Daoy (cell line): Measurements from ENCODE around the gene CBFA2T2. TPM values are rescaled to one million over a fixed set of nuclear protein-coding genes. Genes with fewer than 3 reads are reported as not detected.
"Not testable (repeated sequence)": the region's sequence is repeated elsewhere in the genome, so short reads cannot be mapped to it uniquely, and the experiment has no call there.

Experiments
- DNase-seq: peaks from one replicate; pipeline ENCODE4 v3.0.0-alpha.2; 2015; ENCODE audit warnings: low read depth
- total RNA-seq: library from RNA; depleted of rRNA; stranded (reverse); fragments of >200 nt; shearing (Covaris generic); gene quantifications from 2 replicates; pipeline ENCODE4 v1.2.3, GENCODE V29; 2014

The CBFA2T2 gene
- total RNA-seq, 1 experiment from 2014 or later, result 3.6 TPM

DNA sequence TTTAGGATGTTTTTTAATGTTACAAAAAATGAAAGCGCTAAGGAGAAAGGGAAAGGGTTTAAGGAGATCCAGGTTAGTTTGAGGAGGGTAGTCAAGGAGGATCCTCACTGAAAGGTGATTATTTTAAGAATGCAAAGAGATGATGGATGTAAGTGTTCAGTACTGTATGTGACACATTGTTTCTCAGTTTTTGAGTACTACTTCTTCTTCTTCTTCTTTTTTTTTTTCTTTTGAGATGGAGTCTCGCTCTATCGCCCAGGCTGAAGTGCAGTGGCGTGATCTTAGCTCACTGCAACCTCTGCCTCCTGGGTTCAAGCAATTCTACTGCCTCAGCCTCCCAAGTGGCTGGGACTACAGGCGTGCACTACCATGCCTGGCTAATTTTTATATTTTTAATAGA, 83.4 kb downstream of the CBFA2T2 start:
- not testable (repeated sequence) for DNase-seq

GRCh38 chr20:33575282-33575681, 85.4 kb downstream of the CBFA2T2 start:
- DNase-seq, result no peak

GRCh38 chr20:33576432-33577125, 86.7 kb downstream of the CBFA2T2 start:
- no peak for DNase-seq

DNA sequence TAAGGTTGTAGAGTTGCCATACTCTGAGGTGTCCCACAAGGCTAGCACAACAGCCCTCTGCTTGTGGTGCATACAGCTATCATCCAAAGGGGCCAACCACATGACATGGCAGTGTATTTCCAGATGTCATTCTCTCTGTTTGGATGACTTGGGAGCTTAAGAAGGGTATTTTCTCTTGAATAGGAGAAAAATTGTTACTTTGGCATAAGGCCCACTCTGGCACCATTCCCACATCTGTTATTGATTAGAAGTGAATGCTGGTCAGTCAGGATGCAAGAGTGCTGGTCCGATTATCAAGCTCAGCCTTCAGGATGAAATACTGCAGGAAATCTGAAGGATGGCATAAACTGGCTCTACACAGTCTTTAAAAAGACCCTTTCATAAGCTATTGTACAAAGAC, 88.6 kb downstream of the CBFA2T2 start:
- DNase-seq, result no peak

DNA sequence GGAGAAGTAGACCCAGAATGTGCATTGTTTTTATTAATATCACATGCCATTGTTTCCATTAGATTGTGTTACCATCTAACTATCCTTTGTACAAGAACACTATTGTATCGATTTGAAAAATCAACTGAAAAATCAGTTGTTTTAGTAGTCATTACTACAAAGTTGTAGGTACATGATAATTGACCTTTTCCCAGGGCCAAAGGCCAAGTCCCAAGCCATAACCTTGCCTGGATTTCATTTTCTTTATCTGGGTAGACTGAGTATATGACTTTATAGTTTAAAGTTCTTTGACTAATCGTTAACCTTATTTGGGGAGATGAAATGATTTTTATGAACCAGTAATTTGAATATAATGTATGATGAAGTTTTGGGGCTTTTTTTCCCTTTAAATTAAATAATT, 93.2 kb downstream of the CBFA2T2 start:
- no peak for DNase-seq

- DNase-seq, result peak; percentile 2
Measured at GRCh38 chr20:33584976-33585375, 95.1 kb downstream of the CBFA2T2 start.

DNA sequence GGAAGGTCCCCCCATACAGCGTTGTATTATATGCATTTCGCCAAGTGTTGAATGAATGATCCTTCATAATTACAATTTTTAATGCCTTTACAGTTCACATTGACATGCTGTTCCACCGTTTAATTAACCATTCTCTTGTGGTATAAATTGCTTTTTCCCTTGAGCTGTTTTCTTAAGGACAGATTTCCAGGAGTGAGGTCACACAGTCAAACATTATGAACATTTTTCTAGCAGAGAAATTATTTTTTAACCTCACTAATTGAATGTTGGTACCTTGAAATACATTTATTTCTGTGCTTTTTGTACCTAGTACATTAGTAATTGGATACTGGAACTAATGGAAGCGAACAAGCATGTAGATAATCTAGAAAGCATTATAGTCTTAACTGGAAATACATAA, 95.5 kb downstream of the CBFA2T2 start:
- no peak for DNase-seq

DNA sequence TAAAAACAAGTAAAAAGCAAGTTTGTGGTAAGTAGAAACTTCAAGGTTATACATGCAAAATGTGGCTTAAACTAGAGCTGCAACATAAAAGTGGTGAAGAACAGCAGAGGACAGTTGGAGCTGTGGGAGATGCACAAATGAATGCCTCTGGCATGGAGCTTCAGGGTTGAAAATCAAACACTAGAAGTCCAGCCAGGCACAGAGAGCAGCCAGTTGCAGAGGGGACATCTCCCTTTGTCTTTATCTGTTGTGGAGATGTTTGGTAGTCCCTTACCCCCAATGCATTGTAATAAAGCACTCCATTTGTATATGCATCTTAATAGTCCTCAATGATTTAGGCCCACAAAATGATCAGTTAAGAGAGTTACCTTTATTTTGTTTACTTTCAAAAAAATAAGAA, 99.2 kb downstream of the CBFA2T2 start:
- no peak for DNase-seq

- peak; percentile 23 for DNase-seq
Measured at GRCh38 chr20:33591901-33592300, 102.0 kb downstream of the CBFA2T2 start.

DNA sequence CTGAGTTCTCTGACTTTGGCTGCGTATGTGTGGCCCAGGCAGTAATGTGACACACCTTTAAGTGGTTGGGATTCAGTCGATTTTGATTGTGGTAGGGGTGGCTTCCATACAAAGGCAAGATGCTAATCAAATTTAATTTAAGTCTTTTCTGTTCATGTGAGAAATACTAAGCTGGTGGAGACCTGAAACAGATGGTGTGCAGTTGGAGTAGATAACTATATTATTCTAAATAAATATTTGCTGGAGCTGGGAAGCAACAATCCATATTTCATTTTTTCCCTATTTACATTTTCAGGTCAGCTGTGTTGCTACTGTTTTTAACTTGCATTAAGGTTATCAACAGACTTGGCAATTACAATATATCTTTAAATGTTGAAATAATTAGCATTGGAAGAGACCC, 104.8 kb downstream of the CBFA2T2 start:
- DNase-seq, result no peak

- no peak for DNase-seq
Measured at GRCh38 chr20:33600414-33600813, 110.5 kb downstream of the CBFA2T2 start.

- no peak for DNase-seq
Measured at GRCh38 chr20:33600981-33601380, 111.1 kb downstream of the CBFA2T2 start.

- no peak for DNase-seq
Measured at GRCh38 chr20:33601861-33602260, 112.0 kb downstream of the CBFA2T2 start.

DNA sequence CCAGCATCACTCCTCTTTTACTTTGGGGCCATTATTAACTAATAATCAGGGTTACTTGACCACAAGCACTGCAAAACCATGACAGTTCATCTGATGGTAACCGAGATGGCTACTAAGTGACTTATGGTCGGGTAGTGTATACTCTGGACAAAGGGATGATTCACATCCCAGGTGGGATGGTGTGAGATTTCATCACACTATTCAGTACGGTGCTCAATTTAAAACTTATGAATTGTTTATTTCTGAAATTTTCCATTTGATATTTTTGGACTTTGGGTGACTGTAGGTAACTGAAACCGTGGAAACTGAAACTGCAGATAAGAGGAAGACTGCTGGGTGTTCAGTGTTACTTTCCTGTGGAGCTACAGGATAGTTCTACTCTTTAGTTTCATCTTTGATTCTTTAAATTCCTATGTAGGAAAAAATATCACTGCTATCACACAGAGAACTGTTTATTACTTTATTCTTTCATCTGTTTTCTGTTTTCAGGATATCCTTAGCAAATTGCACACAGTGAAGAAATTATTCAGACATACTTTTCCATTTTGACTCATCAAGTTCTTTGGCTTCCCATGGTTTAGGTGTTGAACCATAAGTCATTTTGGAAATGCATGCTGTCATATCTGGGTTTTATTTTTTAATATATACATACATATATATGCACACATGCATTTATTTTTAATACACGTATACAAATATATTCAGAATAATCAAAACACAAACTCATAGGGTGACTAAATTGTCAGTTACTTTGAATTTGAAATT, 113.1 kb downstream of the CBFA2T2 start:
- DNase-seq, result no peak

DNA sequence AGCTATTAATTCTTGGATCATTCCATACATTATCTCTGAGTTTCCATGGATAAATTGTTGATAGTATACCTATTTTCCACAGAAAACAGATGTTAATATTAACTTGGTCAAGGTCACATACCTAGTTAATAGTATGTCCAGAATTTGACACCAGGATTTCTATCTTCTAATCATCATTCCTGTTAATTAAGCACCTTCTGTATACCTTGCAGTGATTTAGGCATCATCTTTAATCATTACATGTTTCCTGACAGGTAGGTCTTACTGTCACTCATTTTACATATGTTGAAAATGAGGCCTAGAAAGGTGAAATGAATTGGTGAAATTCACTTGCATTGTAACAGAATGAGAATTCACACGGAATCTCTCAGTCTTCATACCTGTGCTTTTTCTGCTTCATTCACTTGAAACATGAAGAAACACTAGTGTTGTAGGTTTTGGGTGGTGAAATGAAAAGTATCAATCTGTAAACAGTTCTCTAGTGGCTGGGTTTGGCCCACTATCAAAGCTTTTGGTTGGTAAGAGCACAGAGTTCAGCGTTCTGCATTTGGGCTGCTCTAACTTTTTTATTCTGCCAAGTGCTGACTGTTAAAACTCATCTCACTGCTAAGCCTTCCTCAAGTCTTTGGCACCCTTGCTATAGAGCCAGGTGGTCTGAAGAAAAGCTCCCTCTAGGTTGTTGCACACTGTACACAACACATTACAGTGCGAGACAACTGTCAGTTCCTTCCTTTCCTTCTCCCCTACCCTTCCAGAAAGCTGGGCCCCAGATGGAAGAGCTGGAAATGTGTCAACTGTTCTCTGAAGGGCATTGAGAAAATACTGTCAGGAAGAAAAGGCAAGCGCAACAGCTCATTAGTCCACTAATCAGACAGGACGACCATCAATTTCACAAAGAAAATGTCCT, 114.4 kb downstream of the CBFA2T2 start:
- DNase-seq, result no peak

DNA sequence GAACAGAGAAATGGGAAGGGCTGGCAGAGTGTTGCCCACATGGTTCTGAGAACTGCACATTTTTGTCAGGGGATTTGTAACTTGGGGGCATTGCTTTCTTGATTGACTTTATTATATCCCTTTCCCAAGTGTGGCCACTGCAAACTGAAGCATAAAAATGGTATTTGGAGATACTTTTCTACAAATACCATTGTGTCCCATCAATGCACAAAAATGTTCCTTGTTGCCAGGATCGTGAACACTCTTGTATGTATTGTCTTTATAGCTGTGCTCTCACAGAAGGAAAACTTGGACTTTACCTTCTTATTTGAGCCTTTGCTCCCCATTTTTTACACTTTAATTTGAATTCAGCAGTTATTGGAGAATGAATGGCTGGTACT, 115.1 kb downstream of the CBFA2T2 start:
- DNase-seq, result no peak

DNA sequence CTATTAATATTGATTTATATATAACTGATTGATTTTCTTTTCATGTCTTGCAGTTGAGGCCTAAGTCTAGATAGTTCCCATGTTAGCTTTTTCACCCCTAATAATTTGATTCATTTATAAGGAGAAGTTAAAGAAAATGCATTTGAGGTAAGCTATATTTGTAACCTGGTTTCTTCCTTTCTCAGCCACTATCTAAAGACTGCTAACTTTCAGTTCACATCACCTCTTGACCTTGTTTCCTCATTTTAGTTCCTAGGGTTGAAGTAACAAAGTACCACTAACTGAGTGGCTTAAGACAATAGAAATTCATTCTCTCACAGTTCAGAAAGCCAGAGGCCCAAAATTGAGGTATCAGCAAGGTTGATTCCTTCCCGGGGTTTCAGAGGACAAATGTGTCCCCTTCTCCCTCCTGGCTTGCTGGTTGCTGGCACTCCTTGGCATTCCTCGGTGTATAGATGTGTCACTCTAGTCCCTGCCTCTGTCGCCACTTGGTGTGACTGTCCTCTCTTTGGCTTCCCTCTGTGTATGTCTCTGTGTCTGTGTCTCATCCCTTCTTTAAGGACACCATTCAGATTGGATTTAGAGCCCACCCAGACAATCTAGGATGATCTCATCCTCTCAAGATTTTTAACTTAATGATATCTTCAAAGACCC, 116.3 kb downstream of the CBFA2T2 start:
- DNase-seq, result no peak

GRCh38 chr20:33609504-33609903, 119.6 kb downstream of the CBFA2T2 start:
- no peak for DNase-seq

GRCh38 chr20:33611106-33611505, 121.2 kb downstream of the CBFA2T2 start:
- DNase-seq, result no peak

- DNase-seq, result no peak
Measured at GRCh38 chr20:33612001-33612400, 122.1 kb downstream of the CBFA2T2 start.

GRCh38 chr20:33621717-33622400, 132.0 kb downstream of the CBFA2T2 start:
- DNase-seq, result no peak
